Left lung (tissue), 10 donors: ENCODE measurements around the gene SNAI3. TPM values are rescaled to one million over a fixed set of nuclear protein-coding genes. Genes with fewer than 3 reads are reported as not detected.
"Not testable (repeated sequence)": the region's sequence is repeated elsewhere in the genome, so short reads cannot be mapped to it uniquely, and the experiment has no call there.

Experiments used
- ATAC-seq: fragments of 200-7000 bp; cut with Tn5 transposase; one replicate; pipeline ENCODE4 v1.9.1; 2020; ENCODE audit warnings: moderate library complexity
- DNase-seq, 4 donors: peaks; one replicate each; pipeline ENCODE4 v3.0.0-alpha.2; 2013 to 2020
- H3K27ac ChIP-seq, 2 donors: fragments of 200-600 bp; sonication (generic) in 1 of 2; one replicate each; pipeline versions ENCODE4 v1.5.0 to v1.8.0; 2020 to 2021
- H3K27me3 ChIP-seq, 2 donors: fragments of 200-600 bp; sonication (generic) in 1 of 2; one replicate each; pipeline versions ENCODE4 v1.5.0 to v1.8.0; 2020 to 2021
- H3K36me3 ChIP-seq, 2 donors: fragments of 200-600 bp; sonication (generic) in 1 of 2; one replicate each; pipeline versions ENCODE4 v1.5.0 to v1.8.0; 2020 to 2021
- H3K4me1 ChIP-seq, 2 donors: fragments of 200-600 bp; one replicate each; pipeline ENCODE4 v1.8.0; 2021
- H3K4me3 ChIP-seq, 2 donors: fragments of 200-600 bp; sonication (generic) in 1 of 2; one replicate each; pipeline versions ENCODE4 v1.5.0 to v1.8.0; 2020 to 2021; ENCODE audit warnings: mild to moderate bottlenecking in 1 of 2
- H3K9me3 ChIP-seq, 2 donors: fragments of 200-600 bp; sonication (generic) in 1 of 2; one replicate each; pipeline versions ENCODE4 v1.5.0 to v1.8.0; 2020 to 2021
- intact Hi-C, 2 donors: fragments of 100-400 bp; cut with DNase I; formaldehyde crosslinking; loops; one replicate each; pipeline versions ENCODE4 v1.11.2 to v1.14.2; 2022
- polyA plus RNA-seq, 6 donors: library from polyadenylated mRNA; unstranded; fragments of 120-200 nt; gene quantifications; one replicate each; pipeline ENCODE4 v1.2.1, GENCODE V29; 2013; ENCODE audit not compliant: insufficient read length in 6 of 6
- total RNA-seq, 2 donors: library from RNA; stranded (reverse); fragmentation: NEBNext Ultra II Directional; extraction: Animal tissue kit (Norgen Biotek cat#: 25700); gene quantifications; one replicate each; pipeline ENCODE4 v1.2.1, GENCODE V29; 2021
- TF ChIP-seq, protein P1 (sequence below), 2 donors: fragments of 200-600 bp; sonication (generic) in 1 of 2; IDR thresholded peaks; one replicate each; pipeline versions ENCODE4 v1.5.0 to v1.8.0; 2021; ENCODE audit warnings: antibody characterized with exemption in 2 of 2
- donor health status: DM: no; HTN: yes; CAD: no.
- donor health status: DM: no; HTN: no; CAD: no.

The SNAI3 gene
- total and polyA plus RNA-seq, 8 donors: 0.86 to 2.3 (median 1.8) TPM

DNA sequence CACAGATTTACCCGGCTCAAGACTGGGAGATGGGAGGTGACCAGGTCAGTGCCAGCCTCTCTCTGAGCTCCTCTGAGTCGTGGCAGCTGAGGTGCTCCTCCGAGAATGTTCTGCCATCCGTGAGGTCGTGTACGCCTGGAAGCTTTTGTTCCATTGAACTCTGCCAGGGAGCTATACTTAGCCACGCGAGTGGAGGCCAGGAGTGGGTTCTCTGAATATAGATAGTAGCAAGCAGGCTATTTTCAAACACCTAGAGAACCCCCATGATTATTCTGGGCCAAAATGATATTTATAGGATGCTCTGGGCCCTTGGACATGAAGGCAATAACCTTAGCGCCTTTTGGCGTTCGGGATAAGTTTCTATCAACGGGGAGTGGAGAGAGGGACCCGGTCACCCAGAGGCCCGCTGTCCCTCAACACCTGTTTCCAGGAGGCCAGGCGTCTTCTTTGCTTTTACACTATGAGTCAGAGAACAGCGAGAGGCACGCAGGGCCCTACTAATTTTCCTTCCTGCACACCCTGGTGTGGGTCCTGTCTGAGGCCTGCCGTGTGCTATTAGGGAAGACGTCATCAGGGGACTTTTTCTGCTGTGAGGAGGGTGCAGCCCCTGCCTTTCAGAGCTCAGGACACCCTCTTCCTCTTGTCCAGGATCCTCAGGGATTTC, 12.5 kb downstream of the SNAI3 start:
- Histone ChIP-seq H3K4me1 (no peaks in the 10 kb centered on the region), H3K27ac (no peak overlapping the region), H3K9me3 (no peaks in the 10 kb centered on the region), H3K27me3 (peaks cover 0 to 20% of the 10 kb centered on the region in 2 donors), H3K4me3 (no peak overlapping the region), H3K36me3 (peaks cover 0 to 43% of the 10 kb centered on the region in 2 donors)
- no peak for ATAC-seq
- TF ChIP-seq, protein P1, sequence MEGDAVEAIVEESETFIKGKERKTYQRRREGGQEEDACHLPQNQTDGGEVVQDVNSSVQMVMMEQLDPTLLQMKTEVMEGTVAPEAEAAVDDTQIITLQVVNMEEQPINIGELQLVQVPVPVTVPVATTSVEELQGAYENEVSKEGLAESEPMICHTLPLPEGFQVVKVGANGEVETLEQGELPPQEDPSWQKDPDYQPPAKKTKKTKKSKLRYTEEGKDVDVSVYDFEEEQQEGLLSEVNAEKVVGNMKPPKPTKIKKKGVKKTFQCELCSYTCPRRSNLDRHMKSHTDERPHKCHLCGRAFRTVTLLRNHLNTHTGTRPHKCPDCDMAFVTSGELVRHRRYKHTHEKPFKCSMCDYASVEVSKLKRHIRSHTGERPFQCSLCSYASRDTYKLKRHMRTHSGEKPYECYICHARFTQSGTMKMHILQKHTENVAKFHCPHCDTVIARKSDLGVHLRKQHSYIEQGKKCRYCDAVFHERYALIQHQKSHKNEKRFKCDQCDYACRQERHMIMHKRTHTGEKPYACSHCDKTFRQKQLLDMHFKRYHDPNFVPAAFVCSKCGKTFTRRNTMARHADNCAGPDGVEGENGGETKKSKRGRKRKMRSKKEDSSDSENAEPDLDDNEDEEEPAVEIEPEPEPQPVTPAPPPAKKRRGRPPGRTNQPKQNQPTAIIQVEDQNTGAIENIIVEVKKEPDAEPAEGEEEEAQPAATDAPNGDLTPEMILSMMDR (IDR thresholded peaks at IDR 0.05): no peak
- no peak for DNase-seq
- intact Hi-C loops: no loop called here

DNA sequence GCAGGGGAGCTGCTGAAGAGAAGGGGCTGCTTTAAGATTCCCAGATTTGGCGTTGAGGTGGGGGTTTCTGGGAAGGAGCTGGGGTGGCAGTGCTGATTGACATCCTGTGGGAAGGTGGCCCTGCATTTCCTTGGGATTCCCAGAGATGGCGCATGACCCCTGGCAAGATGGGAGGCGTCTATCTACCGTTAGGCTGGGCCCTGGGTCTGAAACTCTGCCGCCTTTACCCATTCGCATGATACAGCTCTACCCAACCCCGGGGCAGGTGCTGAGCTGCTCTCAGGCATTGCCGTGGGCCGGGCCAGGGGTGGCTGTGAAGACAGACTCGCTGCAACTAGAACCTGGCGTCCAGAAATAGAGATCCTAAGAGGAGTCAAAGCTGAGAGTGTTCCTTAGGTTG, 13.5 kb downstream of the SNAI3 start:
- intact Hi-C loops: no loop called here
- Histone ChIP-seq H3K9me3 (no peaks in the 10 kb centered on the region), H3K4me1 (no peaks in the 10 kb centered on the region), H3K4me3 (no peak overlapping the region), H3K36me3 (peaks cover 0 to 32% of the 10 kb centered on the region in 2 donors), H3K27ac (no peak overlapping the region), H3K27me3 (peaks cover 0 to 10% of the 10 kb centered on the region in 2 donors)
- TF ChIP-seq, protein P1 (IDR thresholded peaks at IDR 0.05): no peak
- DNase-seq (no peak), ATAC-seq (no peak)

DNA sequence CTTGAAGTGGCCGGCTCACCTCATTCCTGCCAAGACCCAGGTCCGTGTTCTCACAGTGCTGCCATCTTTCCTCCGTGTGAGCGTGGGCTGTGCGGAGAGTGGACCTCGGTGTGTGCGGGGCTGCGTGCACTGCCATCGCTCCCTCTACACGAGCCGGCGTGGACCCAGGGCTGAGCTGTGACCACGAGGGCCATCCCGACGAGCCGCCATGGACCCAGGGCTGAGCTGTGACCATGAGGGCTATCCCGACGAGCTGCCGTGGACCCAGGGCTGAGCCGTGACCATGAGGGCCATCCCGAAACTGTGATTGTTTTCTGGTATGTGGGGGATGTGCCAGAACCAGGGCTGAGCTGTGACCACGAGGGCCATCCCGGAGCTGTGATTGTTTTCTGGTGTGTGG, 14.5 kb downstream of the SNAI3 start:
- Histone ChIP-seq H3K4me1 (no peaks in the 10 kb centered on the region), H3K9me3 (no peaks in the 10 kb centered on the region), H3K27me3 (no peaks in the 10 kb centered on the region), H3K36me3 (peaks cover 0 to 23% of the 10 kb centered on the region in 2 donors), H3K27ac (no peak overlapping the region), H3K4me3 (no peak overlapping the region)
- TF ChIP-seq, protein P1 (IDR thresholded peaks at IDR 0.05): no peak
- DNase-seq: no peak
- intact Hi-C loops: no loop called here
- no peak for ATAC-seq

DNA sequence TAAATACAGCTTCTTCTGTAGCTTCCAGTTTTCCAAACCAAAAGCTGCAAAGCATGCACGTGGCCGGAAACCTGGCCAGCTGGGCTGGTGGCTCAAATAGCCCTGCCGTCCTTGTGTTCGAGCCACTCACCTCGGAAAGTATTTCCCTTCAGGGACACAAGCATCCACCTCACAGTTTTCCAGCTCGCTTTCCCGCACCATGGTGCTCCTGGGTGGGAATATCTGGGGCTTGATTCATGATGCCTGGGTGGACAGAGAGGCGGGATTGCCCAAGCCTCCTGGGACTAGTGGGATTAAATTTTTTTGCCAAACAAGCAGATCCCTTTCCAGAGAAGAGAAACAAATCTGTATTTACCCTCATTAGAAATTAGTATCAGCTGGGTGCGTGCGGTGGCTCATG, 16.3 kb downstream of the SNAI3 start:
- TF ChIP-seq, protein P1 (IDR thresholded peaks at IDR 0.05): no peak
- Histone ChIP-seq H3K27ac (no peak overlapping the region), H3K4me1 (peaks cover 0 to 5% of the 10 kb centered on the region in 2 donors), H3K4me3 (no peak overlapping the region), H3K27me3 (no peaks in the 10 kb centered on the region), H3K36me3 (peaks cover 0 to 19% of the 10 kb centered on the region in 2 donors), H3K9me3 (no peaks in the 10 kb centered on the region)
- intact Hi-C loops: no loop called here
- ATAC-seq (no peak), DNase-seq (no peak)

DNA sequence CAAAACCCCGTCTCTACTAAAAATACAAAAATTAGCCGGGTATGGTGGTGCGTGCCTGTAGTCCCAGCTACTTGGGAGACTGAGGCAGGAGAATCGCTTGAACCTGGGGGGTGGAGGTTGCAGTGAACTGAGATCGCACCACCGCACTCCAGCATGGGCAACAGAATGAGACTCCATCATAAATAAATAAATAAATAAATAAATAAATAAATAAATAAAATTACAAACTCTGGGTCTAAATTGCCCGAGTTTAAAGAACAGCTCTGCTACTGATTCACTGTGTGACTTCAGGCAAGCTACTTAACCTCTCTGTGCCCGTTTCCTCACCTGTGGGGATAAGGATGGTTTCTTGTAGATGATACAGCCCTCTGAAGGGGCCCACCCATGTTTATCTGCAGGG, 16.8 kb downstream of the SNAI3 start:
- Histone ChIP-seq H3K36me3 (peaks cover 0 to 17% of the 10 kb centered on the region in 2 donors), H3K4me1 (peaks cover 0 to 10% of the 10 kb centered on the region in 2 donors)
- H3K4me3 ChIP-seq, H3K9me3 ChIP-seq, H3K27me3 ChIP-seq, DNase-seq, ATAC-seq, H3K27ac ChIP-seq, intact Hi-C loops: not testable (repeated sequence)

DNA sequence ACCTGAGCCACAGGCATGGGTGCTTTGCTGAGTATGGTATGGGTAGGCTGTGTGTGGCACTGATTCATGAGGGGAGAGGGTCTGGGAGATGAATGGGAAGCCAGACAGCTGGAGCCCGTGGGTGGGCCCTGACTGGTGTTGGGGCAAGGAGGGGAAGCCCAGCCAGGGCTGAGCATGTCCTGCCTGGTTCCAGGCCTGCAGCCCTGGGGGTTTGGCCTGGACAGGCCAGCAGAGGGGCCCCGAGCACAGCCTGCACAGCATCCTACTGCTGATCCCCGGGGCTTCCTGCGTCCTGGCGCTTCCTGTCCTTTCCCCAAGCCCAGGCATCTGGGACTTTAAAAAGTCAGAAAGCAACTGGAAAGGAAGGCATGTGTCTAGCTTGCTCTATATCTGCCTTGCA, 18.8 kb downstream of the SNAI3 start:
- Histone ChIP-seq H3K9me3 (no peaks in the 10 kb centered on the region), H3K4me1 (peaks cover 0 to 18% of the 10 kb centered on the region in 2 donors), H3K27me3 (no peaks in the 10 kb centered on the region), H3K36me3 (peaks cover 0 to 4% of the 10 kb centered on the region in 2 donors), H3K27ac (no peak overlapping the region), H3K4me3 (no peak overlapping the region)
- TF ChIP-seq, protein P1 (IDR thresholded peaks at IDR 0.05): no peak
- ATAC-seq: no peak
- no peak for DNase-seq
- intact Hi-C loops: no loop called here
